NT2/D1 (cell line): ENCODE measurements around the gene BIRC6.
"Not testable (repeated sequence)": the region's sequence is repeated elsewhere in the genome, so short reads cannot be mapped to it uniquely, and the experiment has no call there.

ENCODE experiments used
- SUZ12 ChIP-seq: IDR thresholded peaks from 2 replicates; pipeline ENCODE4 v1.6.1; 2011; ENCODE audit not compliant: insufficient read length, insufficient read depth; ENCODE audit errors: extremely low read depth
- YY1 ChIP-seq: IDR thresholded peaks from 2 replicates; pipeline ENCODE4 v1.6.1; 2011; ENCODE audit not compliant: insufficient read length, insufficient read depth
- ZNF274 ChIP-seq: IDR thresholded peaks from 2 replicates; pipeline ENCODE4 v1.6.1; 2011; ENCODE audit warnings: mild to moderate bottlenecking, low read depth, low read length

DNA sequence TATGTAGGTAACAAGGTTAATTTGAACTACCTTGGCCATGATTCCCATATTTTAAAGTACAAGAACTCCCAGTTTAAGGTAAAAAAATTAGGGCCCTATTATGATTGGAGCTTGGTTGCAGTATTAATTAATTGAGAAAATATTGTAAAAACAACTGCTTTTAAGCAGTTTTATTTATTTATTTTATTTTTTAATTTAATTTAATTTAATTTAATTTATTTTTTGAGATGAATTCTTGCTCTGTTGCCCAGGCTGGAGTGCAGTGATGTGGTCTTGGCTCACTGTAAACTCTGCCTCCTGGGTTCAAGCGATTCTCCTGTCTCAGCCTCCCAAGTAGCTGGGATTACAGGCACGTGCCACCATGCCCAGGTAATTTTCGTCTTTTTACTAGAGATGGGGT lies 8.9 kb downstream of the BIRC6 start:
- not testable (repeated sequence) for TF ChIP-seq ZNF274, SUZ12, YY1
